Fibroblast of pulmonary artery (primary cell): ENCODE results near the gene TADA2A.
A peak's percentile ranks its signal among the peaks of the same experiment; 100 is the strongest.

Source experiments
- DNase-seq: peaks from one replicate; pipeline ENCODE4 v3.0.0-alpha.2; 2010; ENCODE audit warnings: low read depth
- H3K4me3 ChIP-seq: replicated peaks from 2 replicates; pipeline ENCODE4 v1.5.1; 2011; ENCODE audit warnings: low read depth, mild to moderate bottlenecking, control low read depth, low read length, moderate library complexity
- TF ChIP-seq, protein P1 (sequence below): IDR thresholded peaks from 2 replicates; pipeline ENCODE4 v1.5.1; 2011; ENCODE audit warnings: mild to moderate bottlenecking, control low read depth, low read length, inconsistent platforms; ENCODE audit errors: missing control alignments

TADA2A gene

DNA sequence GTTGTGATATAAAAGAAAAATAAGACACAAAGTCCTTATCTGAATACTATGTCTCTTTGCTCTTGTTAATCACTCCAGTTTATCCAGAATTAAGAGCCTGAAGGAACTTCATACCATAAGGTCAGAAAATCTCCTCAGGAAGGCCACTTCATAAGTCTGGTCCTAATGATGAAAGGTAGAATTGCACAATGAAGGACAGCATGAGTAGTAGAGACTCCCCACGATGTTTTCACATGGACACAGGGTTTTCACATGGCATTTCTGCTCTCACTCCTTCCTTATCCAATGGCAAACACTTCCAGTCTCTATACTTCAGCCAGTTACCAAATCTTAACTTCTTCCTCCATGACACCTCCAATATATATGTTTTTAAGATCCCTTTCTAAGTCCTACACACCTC, 41.1 kb upstream of the TADA2A start:
- DNase-seq = no peak
- TF ChIP-seq, protein P1, sequence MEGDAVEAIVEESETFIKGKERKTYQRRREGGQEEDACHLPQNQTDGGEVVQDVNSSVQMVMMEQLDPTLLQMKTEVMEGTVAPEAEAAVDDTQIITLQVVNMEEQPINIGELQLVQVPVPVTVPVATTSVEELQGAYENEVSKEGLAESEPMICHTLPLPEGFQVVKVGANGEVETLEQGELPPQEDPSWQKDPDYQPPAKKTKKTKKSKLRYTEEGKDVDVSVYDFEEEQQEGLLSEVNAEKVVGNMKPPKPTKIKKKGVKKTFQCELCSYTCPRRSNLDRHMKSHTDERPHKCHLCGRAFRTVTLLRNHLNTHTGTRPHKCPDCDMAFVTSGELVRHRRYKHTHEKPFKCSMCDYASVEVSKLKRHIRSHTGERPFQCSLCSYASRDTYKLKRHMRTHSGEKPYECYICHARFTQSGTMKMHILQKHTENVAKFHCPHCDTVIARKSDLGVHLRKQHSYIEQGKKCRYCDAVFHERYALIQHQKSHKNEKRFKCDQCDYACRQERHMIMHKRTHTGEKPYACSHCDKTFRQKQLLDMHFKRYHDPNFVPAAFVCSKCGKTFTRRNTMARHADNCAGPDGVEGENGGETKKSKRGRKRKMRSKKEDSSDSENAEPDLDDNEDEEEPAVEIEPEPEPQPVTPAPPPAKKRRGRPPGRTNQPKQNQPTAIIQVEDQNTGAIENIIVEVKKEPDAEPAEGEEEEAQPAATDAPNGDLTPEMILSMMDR = no peak
- H3K4me3 ChIP-seq = no peak overlapping the region

DNA sequence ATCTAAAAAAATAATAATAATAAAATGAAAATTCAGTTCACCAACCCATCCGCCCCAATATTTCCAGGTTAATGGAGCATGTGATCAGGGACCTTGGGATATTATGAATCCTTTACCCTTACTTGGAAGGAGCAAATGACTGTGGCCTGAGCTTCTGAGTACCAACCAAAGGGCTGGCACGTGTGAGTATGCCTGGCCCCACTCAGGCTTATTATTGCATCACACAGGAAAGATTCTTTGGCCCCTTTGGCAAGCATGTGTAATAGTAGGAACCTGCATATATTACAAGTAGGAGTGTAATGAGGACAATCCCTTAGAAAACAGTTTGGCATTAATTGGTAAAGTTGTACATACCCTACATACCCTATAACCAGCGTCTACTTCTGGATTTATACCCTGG, 38.1 kb upstream of the TADA2A start:
- TF ChIP-seq, protein P1 = no peak
- DNase-seq = peak; percentile 63
- no peak overlapping the region for H3K4me3 ChIP-seq

DNA sequence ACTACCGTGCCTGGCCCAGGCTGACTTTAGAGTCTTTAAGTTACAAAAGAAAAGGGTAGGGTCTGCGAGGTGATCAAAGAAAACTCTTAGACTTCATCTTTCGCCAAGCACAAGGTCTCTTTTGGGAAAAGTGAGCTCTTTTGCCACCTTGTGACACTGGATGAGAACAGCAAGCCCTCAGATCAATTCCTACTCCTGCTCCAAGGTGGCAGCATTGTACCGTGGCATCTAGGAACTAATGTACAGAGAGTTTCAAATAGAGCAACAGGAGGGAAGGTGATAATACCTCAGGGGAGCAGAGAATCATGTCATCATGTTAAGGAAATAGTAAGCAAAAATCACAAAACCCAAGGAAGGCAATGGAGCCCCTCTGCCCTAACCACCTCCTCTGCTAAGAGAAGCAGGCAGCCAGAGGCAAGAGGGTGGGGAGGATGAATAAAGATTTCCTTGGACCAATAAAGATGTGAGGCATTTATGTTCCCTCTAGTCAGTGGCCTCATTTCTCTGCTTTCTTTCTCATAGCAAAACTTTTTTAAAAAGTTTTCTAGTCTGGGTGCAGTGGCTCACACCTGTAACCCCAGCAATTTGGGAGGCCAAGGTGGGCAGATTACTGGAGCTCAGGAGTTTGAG, 33.0 kb upstream of the TADA2A start:
- no peak overlapping the region for H3K4me3 ChIP-seq
- TF ChIP-seq, protein P1 = no peak
- peak; percentile 92 for DNase-seq

DNA sequence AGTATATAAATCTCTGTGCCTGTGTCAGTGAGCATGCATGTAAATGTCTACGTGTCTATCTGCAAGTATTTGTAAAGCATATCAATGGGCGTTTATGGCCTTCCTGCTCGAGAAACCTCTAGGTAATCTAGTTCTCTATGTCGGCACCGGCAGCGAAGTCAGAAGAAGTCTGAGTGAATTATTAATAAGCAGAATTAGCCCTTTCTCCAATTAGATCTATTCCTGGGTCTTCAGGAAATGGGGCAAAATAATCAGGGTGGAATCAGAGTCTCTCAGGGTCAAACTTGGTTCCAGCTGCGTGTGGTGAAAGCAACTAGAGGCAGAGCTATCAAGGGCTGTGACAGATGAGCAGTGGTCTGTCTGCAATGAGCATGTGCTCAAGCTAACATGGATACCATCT, 31.0 kb upstream of the TADA2A start, which contains the start of gene C17orf78:
Gene C17orf78, plus strand, starts transcription at position 280 of the 400 bp plus-strand sequence. Its CDS starts 108 bp downstream, at position 388.
- DNase-seq = no peak
- H3K4me3 ChIP-seq = no peak within 1 kb of the TSS

DNA sequence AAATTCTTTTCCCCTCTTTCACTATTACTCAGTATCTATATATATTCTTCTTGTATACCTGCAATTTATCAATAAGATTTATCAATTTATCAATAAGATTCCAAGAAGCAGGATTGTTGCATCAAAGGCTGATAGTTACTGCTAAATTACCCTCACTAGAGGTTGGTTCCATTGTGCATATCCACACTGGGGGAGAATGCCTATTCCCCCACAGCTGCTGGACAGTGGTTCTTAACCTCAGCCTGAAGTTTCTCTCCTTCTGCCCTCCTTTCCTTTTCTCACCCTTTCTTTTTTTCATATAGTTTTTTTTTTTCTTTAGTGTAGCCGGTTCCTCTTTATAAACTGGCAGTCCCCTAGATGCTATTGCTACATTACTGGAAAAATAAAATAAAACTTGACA, 24.6 kb upstream of the TADA2A start:
- DNase-seq = no peak
- no peak overlapping the region for H3K4me3 ChIP-seq
- TF ChIP-seq, protein P1 = no peak

More for the DNA sequence above, 31.0 kb upstream of the TADA2A start, which contains the start of gene C17orf78:
- TF ChIP-seq, protein P1 = no peak

DNA sequence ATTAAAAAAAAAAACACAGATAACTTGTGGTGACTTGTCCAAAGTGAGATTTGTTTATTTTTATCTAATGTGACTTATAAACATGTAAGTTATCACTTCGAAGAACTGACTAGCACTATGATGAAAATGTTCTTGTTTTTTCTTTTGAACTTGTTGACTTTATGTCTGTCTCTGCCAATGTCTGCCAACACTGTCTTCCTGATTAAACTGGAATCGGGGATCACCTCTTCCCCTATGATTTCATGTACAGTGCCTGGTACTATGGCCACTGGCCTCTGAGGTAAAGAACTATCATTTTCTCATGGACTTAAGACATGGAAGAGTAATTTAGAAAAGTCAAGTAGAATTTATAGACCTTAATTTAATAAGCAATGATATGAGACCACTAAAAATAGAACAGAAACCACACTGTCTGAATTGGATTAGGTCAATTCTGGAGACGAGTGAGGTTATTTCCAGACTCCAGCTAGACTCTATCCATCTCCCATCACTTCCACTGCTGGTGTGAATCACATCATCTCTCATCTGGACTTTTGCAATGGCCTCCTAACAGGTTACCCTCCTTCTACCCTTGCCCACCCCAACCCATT, 22.0 kb upstream of the TADA2A start:
- DNase-seq = no peak
- no peak overlapping the region for H3K4me3 ChIP-seq
- TF ChIP-seq, protein P1 = no peak
